NCI-H510A treated with DMSO at 0.1 percent for 48 hours (cell line): ENCODE data around the gene COL25A1.
"Not testable (repeated sequence)": the region's sequence is repeated elsewhere in the genome, so short reads cannot be mapped to it uniquely, and the experiment has no call there.

Source experiments
- DNase-seq: peaks from one replicate; lab custom pipeline; 2025; lab: John Stamatoyannopoulos, UW

The COL25A1 gene

GRCh38 chr4:109049926-109050325 is 252.5 kb downstream of the COL25A1 start:
- DNase-seq: no peak

- DNase-seq: no peak
These were observed 255.8 kb downstream of the COL25A1 start for GRCh38 chr4:109046471-109047201.

DNA sequence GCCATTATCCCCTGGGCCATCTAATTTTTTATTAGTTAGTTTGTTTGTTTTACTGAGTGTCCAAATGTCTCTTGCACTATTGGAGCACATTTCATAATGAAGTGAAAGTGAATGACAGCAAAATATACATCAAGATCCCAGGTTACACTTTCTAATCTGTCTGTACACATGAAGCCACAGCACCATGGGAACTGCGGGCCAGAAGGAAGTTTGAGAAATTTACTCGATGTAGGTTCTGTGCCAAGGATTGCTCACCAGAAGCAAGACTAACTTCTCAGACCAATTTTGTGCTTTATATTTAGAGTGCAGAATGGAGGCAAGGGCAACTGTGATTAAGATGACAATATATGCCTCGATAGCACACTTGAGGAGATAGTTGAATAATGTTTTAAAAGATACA is 258.0 kb downstream of the COL25A1 start:
- no peak for DNase-seq

GRCh38 chr4:109043286-109043685 is 259.2 kb downstream of the COL25A1 start:
- no peak for DNase-seq

DNA sequence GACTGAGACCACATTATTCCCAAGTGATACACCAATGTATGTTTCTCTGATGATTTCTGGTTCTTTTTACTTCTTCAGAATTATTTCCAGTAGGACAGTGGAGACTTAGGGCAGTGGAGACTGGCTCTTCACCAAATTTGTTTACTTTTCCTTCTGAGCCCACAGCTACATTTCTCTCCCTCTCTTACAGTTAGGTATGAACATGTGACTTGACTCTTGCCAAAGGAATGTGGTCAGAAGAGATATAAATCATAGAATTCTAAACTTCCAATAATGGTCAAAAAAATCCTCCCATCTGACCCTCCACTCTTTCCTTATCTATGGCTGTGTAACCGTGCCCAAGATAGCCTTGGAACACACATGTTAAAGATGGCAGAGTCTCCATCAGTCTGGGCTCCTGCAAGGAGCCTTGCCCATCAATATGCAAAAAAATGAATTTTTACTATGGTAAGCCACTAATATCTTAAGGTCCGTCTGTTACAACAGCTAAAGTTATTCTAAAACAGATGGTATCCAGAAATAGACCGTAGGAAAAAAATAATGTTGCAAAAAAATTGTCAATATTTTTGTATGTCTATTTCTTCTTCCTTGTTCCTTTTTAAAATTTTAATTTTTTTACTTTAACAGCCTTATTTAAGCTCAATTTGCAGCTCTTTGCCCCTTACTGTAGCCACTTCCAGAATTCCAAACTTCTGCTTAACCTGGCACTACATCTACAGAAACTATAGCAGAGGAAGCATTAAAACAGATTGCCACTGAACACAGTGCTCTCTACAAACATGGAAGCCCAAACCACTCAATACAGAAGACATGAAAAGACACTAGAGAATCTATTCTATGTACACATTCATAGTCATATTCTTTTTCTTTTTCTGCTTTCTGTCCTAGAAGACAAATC is 260.7 kb downstream of the COL25A1 start:
- DNase-seq: no peak

- DNase-seq: no peak
These were observed 262.0 kb downstream of the COL25A1 start for GRCh38 chr4:109040441-109040840.

- DNase-seq: no peak
These were observed 265.4 kb downstream of the COL25A1 start for GRCh38 chr4:109037026-109037425.

GRCh38 chr4:109033993-109034392 is 268.5 kb downstream of the COL25A1 start:
- no peak for DNase-seq

DNA sequence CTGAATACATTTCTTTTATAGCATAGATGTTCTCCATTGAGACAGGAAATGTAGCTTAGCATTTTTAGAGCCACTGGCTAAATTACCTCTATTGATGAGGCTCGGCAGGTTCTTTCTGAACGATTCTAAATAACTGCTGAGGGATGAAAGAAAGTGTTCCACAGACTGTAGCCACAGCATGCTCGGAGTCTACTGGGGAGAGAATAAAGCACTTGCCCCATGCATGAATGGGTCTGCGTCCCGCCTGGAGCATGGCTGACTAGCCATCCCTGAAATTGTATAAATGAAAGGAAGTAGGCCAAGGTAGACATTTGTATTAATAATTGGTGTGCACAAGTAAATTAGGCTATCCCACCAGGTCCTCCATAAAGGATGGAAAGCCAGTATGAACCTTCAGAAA is 269.8 kb downstream of the COL25A1 start:
- DNase-seq: no peak

DNA sequence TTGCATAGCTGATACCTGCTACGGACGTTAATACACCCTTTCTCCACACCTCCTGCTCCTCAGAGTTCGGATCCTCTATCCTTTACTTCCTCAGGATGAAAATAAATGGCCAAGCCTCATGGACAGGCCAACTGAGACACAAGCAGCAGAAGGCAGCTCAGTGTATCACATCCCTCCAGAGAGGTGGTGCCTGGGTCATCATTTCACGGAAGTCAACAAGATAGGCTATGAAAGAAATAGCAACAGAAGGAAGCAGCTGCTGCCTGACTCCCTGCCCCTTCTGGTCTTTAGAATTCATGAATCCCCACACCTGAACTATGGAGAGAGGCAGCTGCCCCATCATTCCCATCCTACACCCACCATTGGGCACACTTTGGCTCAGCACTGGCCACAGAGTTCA is 272.5 kb downstream of the COL25A1 start:
- DNase-seq: no peak

GRCh38 chr4:109027016-109027500 is 275.4 kb downstream of the COL25A1 start:
- DNase-seq: no peak

DNA sequence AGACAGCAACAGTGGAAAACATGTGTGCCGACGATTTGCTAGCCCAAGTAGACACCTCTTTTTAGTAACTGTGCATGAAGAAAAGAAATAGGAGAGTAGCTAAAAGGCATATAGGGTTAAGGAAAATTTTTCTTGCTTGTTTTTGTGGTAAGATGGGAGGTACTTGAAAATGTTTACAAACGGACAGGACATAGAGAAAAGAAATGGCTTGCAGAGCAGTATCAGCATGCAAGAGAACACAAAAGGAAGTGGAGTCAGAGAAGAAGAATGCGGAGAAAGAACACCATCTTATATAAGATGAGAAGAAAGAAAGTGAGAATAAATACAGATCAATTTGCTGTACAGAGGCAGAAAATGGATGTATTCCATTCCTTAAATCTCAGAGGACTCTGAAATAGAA is 275.9 kb downstream of the COL25A1 start:
- DNase-seq: no peak

GRCh38 chr4:109025471-109026076 is 276.9 kb downstream of the COL25A1 start:
- DNase-seq: no peak

- no peak for DNase-seq
These were observed 279.5 kb downstream of the COL25A1 start for GRCh38 chr4:109022961-109023360.

GRCh38 chr4:109021630-109022029 is 280.8 kb downstream of the COL25A1 start:
- DNase-seq: not testable (repeated sequence)

DNA sequence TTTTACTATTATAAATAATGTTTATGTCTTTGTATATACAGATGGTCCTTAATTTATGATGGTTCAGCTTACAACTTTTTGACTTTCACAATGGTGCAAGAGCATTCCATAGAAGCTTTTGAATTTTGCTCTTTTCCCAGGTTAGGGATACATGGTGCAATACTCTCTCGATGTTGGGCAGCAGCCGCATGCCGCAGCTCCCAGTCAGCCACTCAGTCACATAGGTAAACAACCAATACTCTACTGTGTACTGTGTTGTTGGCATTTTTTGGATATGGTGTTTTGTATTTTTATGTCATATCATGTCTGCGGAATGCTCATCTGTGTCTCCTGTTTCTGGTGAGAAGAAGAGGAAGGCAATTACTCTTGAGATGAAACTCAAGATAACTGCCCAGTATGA is 281.6 kb downstream of the COL25A1 start:
- no peak for DNase-seq

GRCh38 chr4:109016200-109016599 is 286.3 kb downstream of the COL25A1 start:
- DNase-seq: no peak

DNA sequence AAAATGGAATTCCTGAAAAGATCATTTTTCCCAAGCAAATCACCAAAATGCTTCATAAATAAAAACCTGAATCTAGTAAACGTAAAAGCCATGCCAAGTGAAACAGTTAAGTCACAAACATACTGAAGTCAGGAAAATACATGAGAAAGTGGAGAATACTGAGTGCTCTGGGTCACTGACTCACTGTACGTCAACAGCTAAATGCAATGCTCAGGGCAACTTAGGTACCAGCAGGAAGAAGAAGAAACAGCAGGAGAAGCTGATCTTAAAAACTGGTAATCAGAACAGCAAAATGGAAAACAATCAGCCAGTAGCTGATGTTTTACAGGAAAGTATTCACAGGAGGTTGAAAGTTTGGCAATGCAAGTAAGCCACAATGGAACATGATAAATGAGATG is 287.0 kb downstream of the COL25A1 start:
- no peak for DNase-seq

GRCh38 chr4:109014593-109015412 is 287.7 kb downstream of the COL25A1 start:
- DNase-seq: no peak

DNA sequence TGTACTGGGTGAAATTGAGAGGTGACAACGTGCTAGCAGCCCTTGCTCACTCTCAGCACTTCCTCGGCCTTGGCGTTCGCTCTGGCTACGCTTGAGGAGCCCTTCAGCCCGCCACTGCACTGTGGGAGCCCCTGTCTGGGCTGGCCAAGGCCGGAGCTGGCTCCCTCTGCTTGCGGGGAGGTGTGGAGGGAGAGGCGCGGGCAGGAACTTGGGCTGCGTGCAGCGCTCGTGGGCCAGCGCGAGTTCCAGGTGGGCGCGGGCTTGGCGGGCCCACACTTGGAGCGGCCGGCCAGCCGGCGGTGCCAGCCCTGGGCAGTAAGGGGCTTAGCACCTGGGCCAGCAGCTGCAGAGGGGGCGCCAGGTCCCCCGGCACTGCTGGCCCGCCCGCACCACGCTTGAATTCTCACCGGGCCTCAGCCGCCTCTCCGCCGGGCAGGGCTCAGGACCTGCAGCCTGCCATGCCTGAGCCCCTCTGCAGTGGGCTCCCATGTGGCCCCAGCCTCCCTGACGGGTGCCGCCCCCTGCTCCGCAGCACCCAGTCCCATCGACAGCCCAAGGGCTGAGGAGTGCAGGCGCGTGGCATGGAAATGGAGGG is 290.1 kb downstream of the COL25A1 start:
- DNase-seq: no peak

- no peak for DNase-seq
These were observed 291.0 kb downstream of the COL25A1 start for GRCh38 chr4:109011241-109012026.
